H1 (cell line): ENCODE data around the gene SLC22A2. TPM values are rescaled to one million over a fixed set of nuclear protein-coding genes. Genes with fewer than 3 reads are reported as not detected.
A peak's percentile ranks its signal among the peaks of the same experiment; 100 is the strongest.

Source experiments
- CTCF ChIA-PET: fragments of 300-600 bp; sonication (Branson Sonifier 250); formaldehyde crosslinking; loops from one replicate; lab custom pipeline; 2021; ENCODE audit not compliant: partially characterized antibody; lab: Charles Lee
- POLR2A ChIA-PET: fragments of 300-600 bp; sonication (Branson Sonifier 250); formaldehyde crosslinking; loops from one replicate; lab custom pipeline; 2021; ENCODE audit warnings: inconsistent platforms; ENCODE audit not compliant: partially characterized antibody; lab: Charles Lee
- DNase-seq, 2 experiments: peaks; one replicate each; pipeline versions ENCODE4 v3.0.0 to v3.0.0-alpha.2; 2010 to 2022; ENCODE audit warnings: low spot score in 2 of 2, low read depth in 1 of 2, mixed read lengths in 1 of 2
- FAIRE-seq: peaks from 2 replicates; lab custom pipeline; 2011; peaks lifted over from hg19 to GRCh38; lab: Jason Lieb, UNC
- H2AFZ ChIP-seq: 2 replicates; pipeline ENCODE4 v1.8.1; 2012; ENCODE audit warnings: low read length, inconsistent platforms
- H2AK5ac ChIP-seq: 2 replicates; pipeline ENCODE4 v1.6.1; 2013; ENCODE audit warnings: low read depth, low read length
- H2BK120ac ChIP-seq: replicated peaks from 2 replicates; pipeline ENCODE3; 2013; ENCODE audit warnings: low read depth, low read length, inconsistent platforms
- H2BK12ac ChIP-seq: 2 replicates; pipeline ENCODE4 v1.6.1; 2013; ENCODE audit warnings: low read depth, low read length
- H2BK15ac ChIP-seq: 2 replicates; pipeline ENCODE4 v1.6.1; 2013; ENCODE audit warnings: low read length
- H2BK20ac ChIP-seq: 2 replicates; pipeline ENCODE4 v1.6.1; 2013; ENCODE audit warnings: low read length
- H2BK5ac ChIP-seq: 2 replicates; pipeline ENCODE4 v1.6.1; 2013; ENCODE audit warnings: low read depth, low read length
- H3K14ac ChIP-seq: 2 replicates; pipeline ENCODE4 v1.6.1; 2013; ENCODE audit warnings: inconsistent platforms; ENCODE audit not compliant: insufficient read length
- H3K18ac ChIP-seq: 2 replicates; pipeline ENCODE4 v1.6.1; 2013; ENCODE audit warnings: low read length; ENCODE audit errors: extremely low read depth
- H3K23ac ChIP-seq: 2 replicates; pipeline ENCODE4 v1.6.1; 2013; ENCODE audit warnings: inconsistent platforms; ENCODE audit not compliant: insufficient read length
- H3K23me2 ChIP-seq: 2 replicates; pipeline ENCODE4 v1.6.1; 2013; ENCODE audit warnings: low read depth, low read length
- H3K27ac ChIP-seq: 2 replicates; pipeline ENCODE4 v1.6.1; 2011; ENCODE audit warnings: low read depth, low read length, inconsistent platforms
- H3K27me3 ChIP-seq, 4 experiments: replicated peaks in 1 of 4; 1 replicate in 1 of 4; 2 replicates in 3 of 4; pipeline versions ENCODE4 v1.6.1 to v1.8.1; 2011 to 2013; ENCODE audit warnings: low read length in 3 of 4, mild to moderate bottlenecking in 3 of 4, inconsistent platforms in 2 of 4, mixed read lengths in 2 of 4, moderate library complexity in 1 of 4; ENCODE audit not compliant: control insufficient read depth in 3 of 4, insufficient read depth in 3 of 4; ENCODE audit errors: extremely low read depth in 1 of 4
- H3K36me3 ChIP-seq, 4 experiments: 2 replicates each; pipeline versions ENCODE4 v1.6.1 to v1.8.1; 2011 to 2013; ENCODE audit warnings: mild to moderate bottlenecking in 4 of 4, low read length in 3 of 4, moderate library complexity in 2 of 4, control low read depth in 1 of 4, inconsistent platforms in 1 of 4; ENCODE audit not compliant: insufficient read depth in 4 of 4, control insufficient read depth in 2 of 4
- H3K4ac ChIP-seq: replicated peaks from 2 replicates; pipeline ENCODE3; 2013; ENCODE audit warnings: low read length, low read depth, mixed read lengths, inconsistent platforms; ENCODE audit not compliant: insufficient read length
- H3K4me1 ChIP-seq, 4 experiments: replicated peaks in 1 of 4; 1 replicate in 1 of 4; 2 replicates in 3 of 4; pipeline versions ENCODE4 v1.6.1 to v1.8.1; 2011 to 2013; ENCODE audit warnings: low read length in 3 of 4, inconsistent platforms in 2 of 4, mixed read lengths in 1 of 4; ENCODE audit not compliant: insufficient read depth in 4 of 4, control insufficient read depth in 3 of 4
- H3K4me2 ChIP-seq, 2 experiments: 2 replicates each; pipeline versions ENCODE4 v1.6.1 to v1.8.1; 2011 to 2013; ENCODE audit warnings: low read depth in 2 of 2, low read length in 2 of 2, control low read depth in 1 of 2, inconsistent platforms in 1 of 2, mild to moderate bottlenecking in 1 of 2; ENCODE audit not compliant: insufficient read depth in 1 of 2
- H3K4me3 ChIP-seq, 4 experiments: fragments of 200-600, 300-600 bp in 1 of 4; sonication (generic), shearing (Covaris generic), sonication (Bioruptor Twin) in 1 of 4; 2 replicates each; pipeline versions ENCODE4 v1.5.1 to v1.8.1; 2011 to 2016; ENCODE audit warnings: low read length in 4 of 4, low read depth in 3 of 4, control low read depth in 2 of 4, inconsistent platforms in 2 of 4, mild to moderate bottlenecking in 2 of 4, mixed read lengths in 1 of 4, moderate library complexity in 1 of 4; ENCODE audit not compliant: insufficient read depth in 2 of 4; ENCODE audit errors: extremely low read depth in 1 of 4
- H3K56ac ChIP-seq: replicated peaks from 2 replicates; pipeline ENCODE3; 2013; ENCODE audit warnings: low read depth, mild to moderate bottlenecking, mixed read lengths, low read length, inconsistent platforms; ENCODE audit not compliant: insufficient read length
- H3K79me1 ChIP-seq: 2 replicates; pipeline ENCODE4 v1.6.1; 2013; ENCODE audit warnings: low read depth, low read length, control low read depth
- H3K79me2 ChIP-seq, 2 experiments: 2 replicates each; pipeline versions ENCODE4 v1.6.1 to v1.8.1; 2012 to 2013; ENCODE audit warnings: low read length in 2 of 2, mild to moderate bottlenecking in 2 of 2, inconsistent platforms in 1 of 2; ENCODE audit not compliant: insufficient read depth in 2 of 2, control insufficient read depth in 1 of 2
- H3K9ac ChIP-seq, 4 experiments: replicated peaks in 1 of 4; 1 replicate in 1 of 4; 2 replicates in 3 of 4; pipeline versions ENCODE4 v1.6.1 to v1.8.1; 2011 to 2013; ENCODE audit warnings: low read depth in 3 of 4, low read length in 3 of 4, control low read depth in 2 of 4, mild to moderate bottlenecking in 2 of 4, moderate library complexity in 2 of 4, inconsistent platforms in 1 of 4; ENCODE audit errors: extremely low read depth in 1 of 4
- H3K9me3 ChIP-seq, 2 experiments: 2 replicates each; pipeline versions ENCODE4 v1.6.1 to v1.8.1; 2012 to 2013; ENCODE audit warnings: mild to moderate bottlenecking in 2 of 2, moderate library complexity in 2 of 2, control low read depth in 1 of 2, inconsistent platforms in 1 of 2, low read depth in 1 of 2, low read length in 1 of 2, mixed read lengths in 1 of 2; ENCODE audit not compliant: insufficient read depth in 2 of 2
- H4K20me1 ChIP-seq, 2 experiments: replicated peaks in 1 of 2; 2 replicates each; pipeline versions ENCODE3 to v1.8.1; 2011 to 2013; ENCODE audit warnings: inconsistent platforms in 2 of 2, low read length in 2 of 2, mild to moderate bottlenecking in 1 of 2; ENCODE audit not compliant: insufficient read depth in 2 of 2, control insufficient read depth in 1 of 2
- H4K5ac ChIP-seq: 2 replicates; pipeline ENCODE4 v1.6.1; 2013; ENCODE audit warnings: low read length, low read depth, mixed read lengths, inconsistent platforms; ENCODE audit not compliant: insufficient read length
- H4K8ac ChIP-seq: 2 replicates; pipeline ENCODE4 v1.8.0; 2013; ENCODE audit warnings: mild to moderate bottlenecking, moderate library complexity, low read length, inconsistent platforms; ENCODE audit not compliant: insufficient read depth; ENCODE audit errors: extremely low read depth
- H4K91ac ChIP-seq: replicated peaks from 2 replicates; pipeline ENCODE3; 2013; ENCODE audit warnings: low read length, mixed read lengths, inconsistent platforms; ENCODE audit not compliant: insufficient read length
- FOSL1 ChIP-seq: IDR thresholded peaks from 2 replicates; pipeline ENCODE4 v1.6.1; 2011; ENCODE audit warnings: mild to moderate bottlenecking, low read depth, low read length, moderate library complexity; ENCODE audit not compliant: insufficient read depth
- RFX5 ChIP-seq: IDR thresholded peaks from 2 replicates; pipeline ENCODE4 v1.6.1; 2011; ENCODE audit warnings: low read depth, low read length, improper control_type of control experiment, borderline replicate concordance
- RXRA ChIP-seq: IDR thresholded peaks from 2 replicates; pipeline ENCODE4 v1.6.1; 2011; ENCODE audit warnings: low read depth, mild to moderate bottlenecking, low read length, moderate library complexity; ENCODE audit not compliant: insufficient read depth
- TEAD4 ChIP-seq: IDR thresholded peaks from 2 replicates; pipeline ENCODE4 v1.6.1; 2012; ENCODE audit warnings: low read depth, low read length, inconsistent platforms, mixed read lengths
- WGBS, 2 experiments: shearing (Covaris generic) in 1 of 2; methylation state at CpG; one replicate each; pipeline versions ENCODE4 v1.1.6 to v1.1.7; 2013 to 2015; ENCODE audit warnings: low lambda C conversion rate in 2 of 2, mixed read lengths in 2 of 2, inconsistent platforms in 1 of 2, low coverage in 1 of 2, missing lambda C conversion rate in 1 of 2; ENCODE audit not compliant: insufficient replicate concordance in 2 of 2, insufficient coverage in 1 of 2, insufficient read length in 1 of 2; ENCODE audit errors: extremely low coverage in 1 of 2, missing lambda C conversion rate in 1 of 2; 5-methylcytosine and 5-hydroxymethylcytosine counted together
- polyA plus RNA-seq, 7 experiments: library from polyadenylated mRNA; depleted of rRNA in 3 of 7; stranded (reverse) in 5 of 7; unstranded in 2 of 7; fragments of >200 nt in 5 of 7; fragments of 200-250 nt in 2 of 7; gene quantifications; 1 replicate in 5 of 7; 2 replicates in 1 of 7; 4 replicates in 1 of 7; pipeline versions ENCODE4 v1.2.1 to v1.2.3, GENCODE V29; 2011 to 2013; ENCODE audit warnings: missing spikeins in 2 of 7, mixed read lengths in 2 of 7
- total RNA-seq: library from RNA; stranded (reverse); fragmentation: NEBNext Ultra II Directional; extraction: Animal tissue kit (Norgen Biotek cat#: 25700); gene quantifications from 2 replicates; pipeline ENCODE4 v1.2.1, GENCODE V29; 2021

The SLC22A2 gene
- total and polyA plus RNA-seq, 2 of the 8 experiments (the other 6 are each of a cell fraction or from before 2014, with no cell fraction given) = 0.23 to 1.4 TPM

DNA sequence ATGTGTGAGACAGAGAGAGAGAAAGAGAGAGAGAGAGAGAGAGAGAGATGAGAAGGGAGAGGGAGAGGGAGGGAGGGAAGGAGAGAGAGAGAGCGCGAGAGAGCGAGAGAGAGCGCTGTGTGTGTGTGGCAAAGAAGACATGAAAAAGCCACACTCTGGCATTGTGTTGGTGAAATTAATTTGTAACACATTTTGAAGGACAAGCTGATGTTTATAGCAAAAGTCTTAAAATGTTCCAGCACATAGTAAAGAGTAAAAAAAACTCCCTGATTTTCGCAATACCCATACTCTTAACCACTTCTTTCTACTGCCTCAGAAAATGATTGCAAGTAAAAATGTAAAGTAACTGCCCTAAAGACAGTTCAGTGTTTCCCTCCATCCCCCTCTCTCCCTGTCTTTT is 80.3 kb downstream of the SLC22A2 start:
- H3K4me1 ChIP-seq = peaks cover 0 to 14% (median 7%) of the 10 kb centered on the region in 4 experiments; a peak in 3 of 7 replicates
- 73 to 81% methylated on average over 2 to 5 of the region's 5 CpGs for WGBS, 2 experiments
- no peak overlapping the region for H2BK5ac ChIP-seq
- no peak overlapping the region for H3K18ac ChIP-seq
- H2AK5ac ChIP-seq = no peak overlapping the region
- no peak overlapping the region for H2BK120ac ChIP-seq
- H4K5ac ChIP-seq = no peak overlapping the region
- H3K9me3 ChIP-seq = no peaks in the 10 kb centered on the region
- no peak overlapping the region for H3K4me2 ChIP-seq
- H3K79me2 ChIP-seq = no peaks in the 10 kb centered on the region
- no peaks in the 10 kb centered on the region for H3K36me3 ChIP-seq
- FAIRE-seq = no peak
- H4K91ac ChIP-seq = no peak overlapping the region
- H2BK20ac ChIP-seq = no peak overlapping the region
- no peak for TF ChIP-seq TEAD4
- TF ChIP-seq FOSL1 = no peak
- no peak for TF ChIP-seq RFX5
- TF ChIP-seq RXRA = no peak
- TF ChIP-seq, all 59 proteins: peak for 0
- DNase-seq = no peak
- no peak overlapping the region for H3K4me3 ChIP-seq
- H3K27me3 ChIP-seq = no peaks in the 10 kb centered on the region
- H4K20me1 ChIP-seq = no peaks in the 10 kb centered on the region
- H3K9ac ChIP-seq = no peak overlapping the region
- H2BK15ac ChIP-seq = no peak overlapping the region
- H2AFZ ChIP-seq = peak overlapping the region; percentile 78; the same call in 1 of the 2 replicates
- no peak overlapping the region for H3K27ac ChIP-seq
- ChIA-PET POLR2A (no interaction called here), CTCF (interaction anchor here (1.0 kb wide), 1 partner anchor 23 kb away, joined by 3 read pairs; no protein-coding TSS in a partner anchor)
- peak overlapping the region; percentile 3; the same call in 1 of the 2 replicates for H2BK12ac ChIP-seq
- no peak overlapping the region for H3K14ac ChIP-seq
- no peaks in the 10 kb centered on the region for H3K79me1 ChIP-seq
- no peak overlapping the region for H3K4ac ChIP-seq
- H3K56ac ChIP-seq = no peak overlapping the region
- no peak overlapping the region for H4K8ac ChIP-seq
- H3K23ac ChIP-seq = no peak overlapping the region
- no peaks in the 10 kb centered on the region for H3K23me2 ChIP-seq
